ENCODE results near the gene AIFM2.

- TF ChIP-seq POLR2A (IDR thresholded peaks at IDR 0.05): no peak
- TF ChIP-seq, protein P1, sequence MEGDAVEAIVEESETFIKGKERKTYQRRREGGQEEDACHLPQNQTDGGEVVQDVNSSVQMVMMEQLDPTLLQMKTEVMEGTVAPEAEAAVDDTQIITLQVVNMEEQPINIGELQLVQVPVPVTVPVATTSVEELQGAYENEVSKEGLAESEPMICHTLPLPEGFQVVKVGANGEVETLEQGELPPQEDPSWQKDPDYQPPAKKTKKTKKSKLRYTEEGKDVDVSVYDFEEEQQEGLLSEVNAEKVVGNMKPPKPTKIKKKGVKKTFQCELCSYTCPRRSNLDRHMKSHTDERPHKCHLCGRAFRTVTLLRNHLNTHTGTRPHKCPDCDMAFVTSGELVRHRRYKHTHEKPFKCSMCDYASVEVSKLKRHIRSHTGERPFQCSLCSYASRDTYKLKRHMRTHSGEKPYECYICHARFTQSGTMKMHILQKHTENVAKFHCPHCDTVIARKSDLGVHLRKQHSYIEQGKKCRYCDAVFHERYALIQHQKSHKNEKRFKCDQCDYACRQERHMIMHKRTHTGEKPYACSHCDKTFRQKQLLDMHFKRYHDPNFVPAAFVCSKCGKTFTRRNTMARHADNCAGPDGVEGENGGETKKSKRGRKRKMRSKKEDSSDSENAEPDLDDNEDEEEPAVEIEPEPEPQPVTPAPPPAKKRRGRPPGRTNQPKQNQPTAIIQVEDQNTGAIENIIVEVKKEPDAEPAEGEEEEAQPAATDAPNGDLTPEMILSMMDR (IDR thresholded peaks at IDR 0.05): no peak
Observed at GRCh38 chr10:70135684-70136083, 3.1 kb upstream of the AIFM2 start.

Measured in heart left ventricle (tissue), 13 donors.